GM19240 (cell line): ENCODE results near the gene PKHD1.
"Not testable (repeated sequence)": the region's sequence is repeated elsewhere in the genome, so short reads cannot be mapped to it uniquely, and the experiment has no call there.

ENCODE experiments used
- DNase-seq: peaks from one replicate; pipeline ENCODE4 v3.0.0; 2011; ENCODE audit warnings: low spot score; ENCODE audit not compliant: insufficient read length

PKHD1 gene

GRCh38 chr6:51989789-51990188, 97.6 kb downstream of the PKHD1 start:
- DNase-seq, result no peak

GRCh38 chr6:51986864-51987263, 100.5 kb downstream of the PKHD1 start:
- no peak for DNase-seq

GRCh38 chr6:51983564-51983963, 103.8 kb downstream of the PKHD1 start:
- DNase-seq, result no peak

GRCh38 chr6:51982695-51983094, 104.7 kb downstream of the PKHD1 start:
- DNase-seq, result not testable (repeated sequence)

GRCh38 chr6:51976374-51976773, 111.0 kb downstream of the PKHD1 start:
- no peak for DNase-seq

- no peak for DNase-seq
Observed at GRCh38 chr6:51972659-51973058, 114.8 kb downstream of the PKHD1 start.

- no peak for DNase-seq
Observed at GRCh38 chr6:51968265-51968664, 119.1 kb downstream of the PKHD1 start.

- no peak for DNase-seq
Observed at GRCh38 chr6:51965222-51965801, 122.1 kb downstream of the PKHD1 start.

- no peak for DNase-seq
Observed at GRCh38 chr6:51963980-51964379, 123.4 kb downstream of the PKHD1 start.

- DNase-seq, result no peak
Observed at GRCh38 chr6:51962354-51962753, 125.1 kb downstream of the PKHD1 start.

- DNase-seq, result no peak
Observed at GRCh38 chr6:51960419-51960818, 127.0 kb downstream of the PKHD1 start.

- peak; percentile 29 for DNase-seq
Observed at GRCh38 chr6:51959744-51960383, 127.5 kb downstream of the PKHD1 start.

- no peak for DNase-seq
Observed at GRCh38 chr6:51954681-51955080, 132.7 kb downstream of the PKHD1 start.

GRCh38 chr6:51953246-51953645, 134.2 kb downstream of the PKHD1 start:
- no peak for DNase-seq

GRCh38 chr6:51951924-51952323, 135.5 kb downstream of the PKHD1 start:
- DNase-seq, result no peak

- no peak for DNase-seq
Observed at GRCh38 chr6:51949526-51949925, 137.9 kb downstream of the PKHD1 start.

- DNase-seq, result not testable (repeated sequence)
Observed at GRCh38 chr6:51939695-51940094, 147.7 kb downstream of the PKHD1 start.

GRCh38 chr6:51936531-51937290, 150.7 kb downstream of the PKHD1 start:
- DNase-seq, result no peak

GRCh38 chr6:51934098-51934497, 153.3 kb downstream of the PKHD1 start:
- no peak for DNase-seq

GRCh38 chr6:51932956-51933355, 154.5 kb downstream of the PKHD1 start:
- DNase-seq, result no peak

- no peak for DNase-seq
Observed at GRCh38 chr6:51930602-51931001, 156.8 kb downstream of the PKHD1 start.

- DNase-seq, result no peak
Observed at GRCh38 chr6:51929934-51930574, 157.4 kb downstream of the PKHD1 start.
